CD4-positive, alpha-beta T cell treated with Interferon alpha-2 for 1 hour (primary cell): ENCODE measurements around the gene LUZP2.

Experiments
- DNase-seq, 2 donors: peaks; one replicate each; pipeline ENCODE4 v3.0.0-alpha.2; 2020 to 2022

Gene LUZP2

DNA sequence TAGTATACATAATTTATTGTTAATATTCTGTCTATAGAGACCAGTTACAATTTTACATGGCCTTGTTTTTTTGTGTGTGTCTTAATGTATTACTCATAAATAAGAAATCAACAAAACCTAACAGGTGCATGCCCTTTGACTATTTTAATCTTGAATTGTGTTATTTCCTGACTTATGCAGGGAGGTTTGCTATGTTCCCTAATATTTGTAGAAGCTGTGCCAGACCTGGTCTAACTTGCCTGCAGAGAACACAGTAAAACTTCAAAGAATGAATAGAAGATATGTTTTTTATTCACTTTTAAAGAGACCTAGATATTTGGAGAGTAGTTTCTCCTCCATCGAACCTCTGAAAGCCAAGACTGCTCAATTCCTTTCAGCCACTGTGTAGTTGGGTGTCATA lies 234.7 kb downstream of the LUZP2 start:
- DNase-seq, result no peak

DNA sequence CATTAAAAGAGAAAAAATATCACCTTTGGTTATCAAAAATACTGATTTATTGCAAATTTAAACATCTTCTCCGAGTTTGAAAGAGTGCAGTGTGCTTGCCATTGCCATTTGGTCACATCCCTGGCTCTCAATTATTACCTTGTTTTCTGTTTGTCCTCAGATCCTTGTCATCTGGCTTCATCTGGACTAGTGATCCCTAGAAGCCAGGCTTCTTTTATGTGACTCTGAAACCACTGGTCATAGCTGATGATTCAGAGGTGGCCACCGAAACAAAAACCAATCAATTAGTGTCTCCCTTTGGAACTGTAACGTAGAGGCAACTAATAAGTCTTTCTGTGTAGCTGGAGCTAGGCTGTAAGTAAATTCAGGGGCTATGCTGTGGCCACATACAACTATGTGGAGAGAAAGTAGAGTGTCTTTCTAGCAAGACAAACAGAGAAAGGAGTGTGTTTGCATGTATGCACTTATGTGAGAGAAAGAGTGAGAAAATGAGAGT lies 237.9 kb downstream of the LUZP2 start:
- no peak for DNase-seq

DNA sequence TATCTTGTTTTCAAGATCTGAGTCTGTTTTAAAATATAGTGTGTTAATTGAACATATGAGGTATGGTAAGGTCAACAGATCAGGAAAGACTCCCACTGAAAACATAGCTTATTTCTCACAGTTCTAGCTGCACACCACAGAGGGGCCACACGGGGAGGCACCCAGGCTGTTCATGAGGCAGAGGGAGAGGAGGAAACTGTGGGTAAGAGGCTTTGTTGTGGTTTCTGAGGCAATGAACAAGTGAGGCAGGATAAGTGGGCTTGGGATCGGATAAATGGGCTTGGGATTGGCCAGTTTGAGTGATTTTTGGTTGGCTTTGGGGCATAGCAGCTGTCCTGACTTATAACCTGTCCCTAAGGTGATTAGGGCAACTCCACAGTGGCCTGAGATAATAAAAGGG lies 242.1 kb downstream of the LUZP2 start:
- no peak for DNase-seq

DNA sequence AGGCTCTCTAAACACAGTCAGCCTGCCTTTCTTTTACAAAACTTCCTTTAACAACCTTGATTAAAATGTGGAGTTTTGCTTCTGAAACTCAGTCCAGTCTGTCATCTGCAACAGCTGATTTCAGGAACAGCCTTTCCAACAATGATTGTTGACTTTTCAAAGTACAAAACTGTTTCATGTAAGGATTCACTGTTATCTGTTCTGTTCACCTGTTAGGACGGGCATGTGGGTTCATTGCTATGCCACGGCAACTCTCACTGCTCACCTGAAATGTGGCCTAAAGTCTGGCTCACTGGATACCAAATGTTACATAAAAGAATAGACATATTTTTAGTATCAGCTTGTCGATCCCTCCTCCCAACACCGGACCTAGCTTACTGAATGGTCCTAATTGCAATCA lies 242.8 kb downstream of the LUZP2 start:
- no peak for DNase-seq

DNA sequence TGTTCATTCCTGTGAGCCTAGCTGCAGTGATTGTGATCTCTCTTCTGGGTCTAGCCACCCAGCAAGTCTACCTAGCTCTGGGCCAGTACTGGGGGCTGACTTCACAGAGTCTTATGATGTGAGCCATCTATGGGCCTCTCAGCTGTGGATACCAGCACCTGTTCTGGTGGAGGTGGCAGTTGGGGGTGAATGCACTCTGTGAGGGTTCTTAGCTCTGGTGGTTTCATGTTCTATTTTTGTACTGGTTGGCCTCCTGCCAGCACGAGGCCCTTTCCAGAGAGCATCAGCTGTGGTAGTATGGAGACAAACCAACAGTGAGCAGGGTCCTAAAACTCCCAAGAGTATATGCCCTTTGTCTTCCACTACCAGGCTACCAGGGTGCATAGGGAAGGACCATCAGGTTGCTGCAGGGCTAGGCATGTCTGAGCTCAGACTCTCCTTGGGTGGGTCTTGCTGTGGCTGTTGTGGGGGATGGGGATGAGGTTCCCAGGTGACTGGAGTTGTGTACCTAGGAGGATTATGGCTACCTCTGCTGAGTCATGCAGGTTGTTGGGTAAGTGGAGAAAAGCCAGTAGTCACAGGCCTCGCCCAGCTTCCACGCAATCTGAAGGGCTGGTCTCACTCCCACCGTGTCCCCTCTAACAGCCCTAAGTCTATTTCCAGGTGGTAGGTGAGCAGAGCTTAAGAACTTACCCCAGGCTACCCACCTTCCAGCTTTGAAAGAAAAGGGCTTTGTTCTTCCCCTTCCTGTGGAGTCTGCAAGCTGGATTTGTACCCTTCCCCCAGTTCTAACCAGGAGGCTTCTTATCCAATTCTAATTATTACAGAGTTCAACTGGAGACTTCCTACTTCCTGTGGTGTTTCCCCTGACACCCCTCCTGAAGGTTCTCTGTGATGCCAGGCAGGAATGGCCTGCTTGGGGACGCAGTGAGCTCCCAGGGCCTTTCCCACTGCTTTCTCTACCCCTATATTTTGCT lies 250.7 kb downstream of the LUZP2 start:
- no peak for DNase-seq

DNA sequence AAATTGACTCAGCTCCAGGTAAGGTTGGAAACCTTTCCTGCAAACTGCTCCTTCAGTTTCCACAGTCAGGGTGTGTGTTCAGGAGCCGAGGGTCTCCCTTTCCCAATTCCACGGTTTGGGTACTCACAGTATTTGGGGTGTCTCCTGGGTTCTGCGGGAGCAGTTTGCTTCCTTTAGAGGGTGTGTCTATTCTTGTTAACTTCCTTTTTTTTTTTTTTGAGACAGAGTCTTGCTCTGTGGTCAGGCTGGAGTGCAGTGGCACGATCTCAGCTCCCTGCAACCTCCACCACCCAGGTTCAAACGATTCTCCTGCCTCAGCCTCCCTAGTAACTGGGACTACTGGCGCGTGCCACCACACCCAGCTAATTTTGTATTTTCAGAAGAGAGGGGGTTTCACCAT lies 251.4 kb downstream of the LUZP2 start:
- no peak for DNase-seq

DNA sequence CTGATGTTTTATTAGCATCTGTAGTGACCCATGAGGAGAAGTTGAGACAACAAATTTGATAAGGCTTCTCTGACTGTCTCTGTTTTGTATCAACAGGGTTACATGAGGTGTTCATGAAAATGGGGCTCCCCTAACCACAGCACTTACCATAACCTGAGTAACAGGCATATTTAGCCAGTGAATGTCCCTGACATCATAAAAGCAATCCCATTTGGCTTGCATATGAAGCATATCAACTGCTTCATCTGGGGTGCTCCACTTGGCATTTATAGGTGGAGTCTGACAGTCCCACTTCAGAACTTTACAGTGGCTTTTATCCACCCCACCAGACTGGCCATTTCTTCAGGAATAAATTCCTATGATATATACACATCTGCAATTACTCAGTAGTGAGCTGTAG lies 257.6 kb downstream of the LUZP2 start:
- DNase-seq, result no peak

DNA sequence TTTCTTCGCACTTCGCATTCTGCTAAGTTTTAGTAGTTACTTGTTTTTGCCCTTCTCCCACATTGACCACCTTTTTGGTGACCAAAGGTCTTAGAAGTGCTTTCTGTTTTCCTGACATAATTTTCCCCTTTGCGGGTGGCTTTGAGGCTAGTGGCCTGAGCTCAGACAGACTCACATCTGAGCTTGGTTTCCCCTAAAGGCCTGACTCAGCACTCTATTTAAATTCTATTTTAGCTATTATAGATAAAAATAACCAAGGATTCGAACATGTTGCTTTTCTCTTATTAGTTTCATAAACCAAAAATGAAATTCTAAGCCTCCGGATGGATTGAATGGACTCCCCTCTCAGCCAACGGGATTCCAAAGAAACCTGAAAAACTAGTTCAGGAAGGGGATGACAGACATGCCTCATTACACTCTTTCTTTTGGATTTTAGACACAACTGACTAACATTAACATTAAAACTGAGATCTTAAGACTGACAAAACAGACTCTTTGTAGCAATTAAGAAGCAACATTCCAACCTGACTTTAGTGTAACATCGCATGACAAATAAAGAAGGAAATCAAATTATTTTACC lies 258.5 kb downstream of the LUZP2 start:
- no peak for DNase-seq

DNA sequence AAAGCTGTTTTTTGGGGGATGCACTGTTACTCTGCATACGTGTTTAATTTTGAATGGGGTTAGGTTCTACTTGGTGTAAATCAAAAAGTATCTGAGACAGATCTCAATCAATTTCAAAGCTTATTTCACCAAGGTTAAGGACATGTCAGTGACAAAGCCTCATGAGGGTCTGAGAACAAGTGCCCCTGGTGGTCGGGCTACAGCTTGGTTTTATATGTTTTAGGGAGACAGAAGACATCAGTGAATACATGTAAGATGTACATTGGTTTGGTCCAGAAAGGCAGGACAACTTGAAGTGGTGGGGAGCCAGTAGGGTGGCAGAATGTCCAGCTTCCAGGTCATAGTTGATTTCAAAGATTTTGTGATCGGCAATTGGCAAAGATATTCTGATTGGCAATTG lies 262.9 kb downstream of the LUZP2 start:
- DNase-seq, result no peak

DNA sequence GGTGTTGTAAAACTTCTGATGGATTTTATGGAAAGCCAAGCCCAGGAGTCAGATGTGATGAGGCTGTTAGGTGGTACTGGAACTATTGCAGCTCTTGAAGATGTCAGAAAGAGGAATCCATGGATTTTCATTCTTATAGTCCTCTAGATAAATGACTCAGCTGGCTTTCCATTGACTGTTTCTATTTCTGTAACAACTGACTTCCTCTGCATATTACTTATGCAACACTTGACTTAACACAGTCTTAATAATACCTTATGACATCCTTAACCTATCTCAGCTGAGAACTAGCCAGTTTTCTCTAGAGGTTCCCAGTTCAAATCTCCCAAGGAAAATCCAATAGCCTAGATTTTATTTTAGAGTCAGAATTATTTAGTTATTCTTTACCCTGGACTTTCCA lies 263.8 kb downstream of the LUZP2 start:
- DNase-seq, result no peak

DNA sequence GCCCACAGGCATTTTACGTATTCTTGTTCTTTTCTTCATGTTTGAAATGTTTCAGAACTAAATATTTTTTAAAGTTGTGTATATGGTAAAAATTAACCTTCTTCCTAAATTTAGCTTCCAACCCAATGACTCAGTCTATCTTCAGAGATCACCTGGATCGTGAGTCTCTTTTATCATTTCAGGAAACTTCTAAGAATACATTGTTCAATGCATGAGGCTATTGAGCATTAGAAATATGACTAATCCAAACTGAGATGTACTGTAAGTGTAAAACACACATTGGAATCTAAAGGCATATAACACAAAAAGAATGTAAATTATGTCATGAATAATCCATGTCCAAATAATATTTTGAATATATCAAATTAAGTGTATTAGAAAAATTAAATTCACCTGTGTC lies 265.2 kb downstream of the LUZP2 start:
- no peak for DNase-seq

DNA sequence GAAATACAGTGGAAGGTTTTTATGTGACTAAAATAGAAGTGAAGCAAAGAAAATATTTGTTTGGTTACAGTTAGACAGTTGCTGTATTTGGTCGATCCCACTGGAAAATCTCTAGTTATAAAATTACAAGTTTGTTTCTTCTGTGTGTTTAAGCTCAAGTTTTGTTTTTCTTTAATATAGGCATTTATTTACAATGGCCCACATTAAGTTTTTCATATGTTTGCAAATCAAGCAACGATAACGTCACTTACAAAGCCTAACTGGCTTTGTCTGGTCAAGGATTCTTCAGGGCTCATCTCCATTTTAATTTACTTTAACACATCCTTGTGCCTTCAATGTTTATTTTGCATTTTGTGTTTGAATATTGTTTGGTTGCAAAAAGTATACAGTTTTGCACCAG lies 270.6 kb downstream of the LUZP2 start:
- no peak for DNase-seq

DNA sequence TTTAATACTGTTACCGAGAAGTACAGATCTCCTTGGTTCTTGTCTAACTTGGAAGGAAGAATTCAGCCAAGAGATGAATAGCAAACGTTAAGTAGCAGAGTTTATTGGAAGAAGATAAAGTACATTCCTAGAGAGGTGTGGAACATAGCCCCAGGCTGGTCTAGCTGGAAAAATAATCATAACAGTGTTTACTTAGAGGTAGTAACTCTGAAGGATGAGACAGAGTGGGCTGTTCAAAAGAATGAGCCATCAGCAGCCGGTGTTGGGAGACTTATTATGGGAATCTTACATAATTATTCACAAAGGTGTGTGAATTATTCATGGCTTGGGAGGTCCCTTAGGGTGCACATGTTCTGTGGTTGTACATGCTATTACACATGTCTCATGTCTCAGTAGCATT lies 276.5 kb downstream of the LUZP2 start:
- no peak for DNase-seq

DNA sequence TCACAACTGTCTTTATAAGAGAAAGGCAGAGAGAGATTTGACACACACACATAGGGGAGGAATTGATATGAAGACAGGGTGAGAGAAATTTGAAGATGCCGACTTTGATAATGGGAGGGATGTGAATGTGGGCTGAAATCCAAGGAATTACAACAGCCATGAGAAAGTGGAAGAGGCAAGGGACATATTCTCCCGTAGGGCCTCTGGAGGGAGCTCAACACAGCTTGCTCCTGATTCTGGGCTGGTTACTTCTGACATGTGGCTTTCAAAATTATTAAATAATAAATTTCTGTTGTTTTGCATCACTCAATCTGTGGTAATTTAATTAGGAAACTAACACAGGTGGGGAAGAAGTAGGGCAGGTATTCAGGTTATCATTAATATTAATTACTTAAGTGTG lies 282.9 kb downstream of the LUZP2 start:
- DNase-seq, result no peak

DNA sequence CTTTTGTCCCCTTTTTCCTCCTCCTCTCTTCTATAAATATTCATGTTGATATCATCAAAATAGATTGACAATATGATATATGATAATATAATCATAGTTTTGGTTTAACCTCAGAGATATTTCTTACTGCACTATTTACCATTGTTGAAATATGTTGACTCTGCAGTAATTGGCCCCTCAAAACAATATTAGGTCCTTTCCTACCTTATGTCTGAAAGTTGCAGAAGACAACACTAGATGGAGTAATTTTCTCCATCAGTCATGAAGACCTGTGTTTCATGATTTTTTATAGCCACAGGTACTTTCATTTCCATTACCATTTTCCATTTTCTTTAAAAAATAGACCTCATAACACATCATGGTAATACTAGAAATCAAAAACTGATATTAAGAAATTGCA lies 284.4 kb downstream of the LUZP2 start:
- no peak for DNase-seq

DNA sequence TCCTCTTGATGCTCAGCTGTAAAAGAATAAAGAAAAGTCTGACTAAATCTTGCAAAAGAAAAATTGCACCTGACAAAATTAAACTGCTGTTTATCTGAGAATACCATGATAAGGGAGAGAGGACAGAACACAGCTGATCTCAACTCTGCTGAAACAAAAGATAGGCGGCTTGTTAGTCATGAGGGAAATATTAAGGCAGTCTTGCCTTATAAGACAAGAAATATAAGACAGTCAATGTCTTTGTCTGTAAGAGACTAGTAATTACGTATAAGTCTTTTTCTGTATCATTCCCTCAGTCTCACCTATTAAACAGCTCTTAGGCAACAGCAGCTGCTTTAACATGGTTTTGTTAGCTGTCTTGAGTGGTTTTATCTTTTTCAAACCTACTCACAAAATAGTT lies 296.6 kb downstream of the LUZP2 start:
- DNase-seq, result no peak

DNA sequence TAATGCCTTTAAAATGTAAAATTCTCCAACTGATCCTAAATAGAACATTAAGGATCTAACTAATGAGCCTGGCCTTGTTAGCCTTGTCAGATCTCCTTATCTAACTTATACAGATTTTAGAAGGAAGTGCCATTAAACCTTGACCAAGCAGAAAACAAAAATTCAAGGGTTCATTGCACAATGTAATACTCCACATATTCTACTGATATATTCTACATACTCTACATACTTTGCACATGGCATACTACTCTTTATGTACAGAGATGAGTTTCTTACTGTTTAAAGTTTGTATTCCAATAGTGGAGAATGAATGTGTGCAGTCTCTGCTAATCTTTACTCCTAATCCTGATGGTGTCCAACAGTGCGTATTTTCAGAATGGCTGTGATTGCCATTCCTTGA lies 297.2 kb downstream of the LUZP2 start:
- no peak for DNase-seq

DNA sequence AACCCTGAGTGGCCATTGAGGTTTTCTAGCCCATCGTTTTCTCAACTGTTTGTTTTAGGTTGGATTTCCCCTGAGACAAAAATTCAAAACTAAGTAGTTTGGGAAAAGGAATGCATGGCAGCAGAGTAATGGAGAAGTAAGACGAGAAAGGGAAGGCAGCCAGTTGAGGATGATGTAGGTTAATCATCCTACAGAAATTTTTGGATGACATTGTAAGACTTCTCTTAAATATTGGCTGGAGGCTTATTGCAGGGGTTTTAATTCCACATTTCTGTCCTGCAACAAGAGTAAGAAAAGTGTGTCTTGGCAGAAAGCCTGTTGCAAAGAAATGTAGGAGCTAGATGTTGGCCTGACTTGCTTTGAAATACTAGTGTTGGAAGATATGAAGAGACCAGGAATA lies 308.8 kb downstream of the LUZP2 start:
- no peak for DNase-seq

DNA sequence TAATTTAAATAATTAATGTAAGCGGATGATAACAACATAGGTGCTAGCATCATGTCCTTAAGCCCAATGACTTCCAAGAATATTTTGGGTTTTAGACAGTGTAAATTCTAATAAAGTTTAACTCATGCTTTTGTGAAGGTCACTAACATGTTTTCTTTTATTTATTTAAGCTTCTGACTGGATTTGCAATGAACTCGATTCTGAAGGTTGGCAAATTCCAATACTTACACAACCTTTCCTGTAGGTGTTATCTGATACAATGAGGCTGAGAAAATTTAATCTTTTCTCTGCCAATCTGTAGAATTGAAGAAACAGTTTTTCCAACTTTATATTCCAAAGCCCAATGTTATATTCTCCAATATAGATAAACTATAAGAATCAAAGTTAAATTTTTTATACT lies 311.3 kb downstream of the LUZP2 start:
- no peak for DNase-seq

DNA sequence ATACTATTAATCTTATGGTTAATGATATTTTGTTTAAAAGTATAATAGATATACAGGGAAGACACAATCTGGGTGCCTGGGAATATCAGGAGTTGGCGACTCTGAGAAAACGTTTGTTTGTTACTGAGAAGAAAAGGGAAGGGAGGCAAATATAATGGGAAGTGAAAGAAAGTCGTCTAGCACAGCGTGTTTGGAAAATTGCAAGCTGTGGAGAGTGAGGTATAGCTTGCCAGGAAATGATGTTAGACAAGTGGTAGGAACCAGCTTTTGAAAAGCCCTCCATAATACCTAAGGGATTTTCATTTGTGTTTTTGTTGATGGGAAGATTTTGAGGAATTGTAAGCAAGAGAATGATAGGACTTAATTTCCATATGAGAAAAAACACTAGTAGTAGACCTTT lies 322.2 kb downstream of the LUZP2 start:
- DNase-seq, result no peak

DNA sequence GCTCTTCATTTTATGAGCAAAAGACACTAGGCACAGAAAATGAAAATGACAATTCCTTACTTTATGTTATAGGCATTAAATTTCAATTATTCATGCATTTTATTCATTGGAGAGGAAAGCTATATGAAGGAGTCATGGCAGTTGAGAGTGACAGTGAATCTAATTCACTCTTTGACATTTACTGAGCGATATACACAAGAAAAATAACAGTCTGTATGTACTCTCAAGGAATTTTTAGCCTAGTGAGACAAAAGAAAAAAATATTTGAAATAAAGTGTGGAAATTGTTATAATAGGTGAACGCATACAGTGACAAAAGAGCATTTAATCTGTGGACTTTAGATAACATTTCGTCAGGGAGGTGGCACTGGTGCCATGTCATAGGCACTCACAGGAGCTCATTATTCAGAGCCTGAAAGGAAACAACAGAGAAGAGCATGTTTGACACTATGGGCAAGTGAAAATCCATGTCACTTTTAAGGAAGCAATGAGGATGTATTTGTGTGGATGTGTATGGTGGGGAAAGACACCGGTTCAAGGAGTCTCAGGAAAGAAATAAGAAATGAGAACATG lies 323.1 kb downstream of the LUZP2 start:
- DNase-seq, result no peak

DNA sequence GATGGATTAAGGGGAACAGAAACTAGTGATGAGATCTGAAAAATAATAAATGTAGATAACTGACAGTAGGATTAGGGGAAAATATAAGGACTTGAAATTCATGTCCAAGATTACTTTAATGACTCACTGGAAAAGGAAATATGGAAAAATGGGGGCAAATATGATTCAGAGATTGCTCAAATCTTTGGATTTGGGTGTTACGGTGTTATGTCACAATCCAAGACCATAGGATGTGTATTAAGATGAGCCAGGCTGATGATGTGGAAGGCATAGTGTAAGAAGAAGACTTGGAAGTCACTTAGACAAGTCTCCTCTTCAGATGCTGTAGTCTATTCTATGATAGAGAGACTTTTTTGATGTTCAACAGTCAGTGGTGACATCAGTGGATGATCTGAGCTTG lies 323.7 kb downstream of the LUZP2 start:
- no peak for DNase-seq

DNA sequence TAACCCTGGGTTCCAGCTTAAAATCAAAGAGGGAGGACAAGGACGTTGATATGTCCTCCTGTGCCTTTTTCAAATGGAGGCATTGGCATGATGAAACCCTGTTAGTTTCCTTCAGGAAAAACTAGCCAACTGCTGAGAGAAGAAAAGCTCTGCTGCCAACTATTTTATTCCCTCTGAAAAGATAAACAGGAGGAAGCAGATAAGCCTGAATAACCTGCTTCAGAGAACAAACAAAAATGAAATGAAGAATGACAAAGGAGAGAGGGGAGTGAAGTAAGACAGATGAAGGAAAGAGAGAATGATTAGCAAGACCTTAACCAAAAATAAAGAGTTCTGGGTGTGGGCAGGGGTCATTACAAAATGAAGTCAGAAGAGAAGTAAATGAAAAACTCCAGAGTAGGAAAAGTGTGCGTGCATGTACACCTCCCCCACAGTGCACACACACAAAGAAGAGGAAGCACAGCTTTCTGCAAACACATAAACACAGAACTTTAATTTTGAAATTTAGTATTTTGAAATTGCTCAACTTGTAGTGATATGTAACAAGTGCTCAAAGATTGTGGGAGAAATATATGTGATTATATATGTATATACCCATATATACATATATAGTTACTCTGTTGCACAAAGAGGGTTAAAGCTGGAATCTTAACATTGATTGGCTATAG lies 332.2 kb downstream of the LUZP2 start:
- DNase-seq, result no peak

DNA sequence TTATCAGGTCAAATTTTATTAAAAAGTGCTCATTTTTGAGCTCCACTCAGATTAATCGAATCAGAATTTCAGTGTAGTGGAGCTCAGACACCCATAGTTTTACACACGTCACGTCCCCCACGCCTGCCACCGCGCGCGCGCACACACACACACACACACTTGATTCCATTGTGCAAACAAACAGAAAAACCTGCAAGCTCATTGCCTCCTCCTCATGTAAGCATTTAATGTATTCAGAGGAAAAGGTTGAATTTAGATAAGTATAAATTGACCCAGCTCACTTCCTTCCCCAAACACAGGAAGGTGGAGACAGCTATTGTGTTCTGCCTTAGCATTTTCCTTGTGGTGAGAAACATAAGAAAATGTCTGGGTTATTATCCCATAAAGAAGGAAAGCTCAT lies 336.7 kb downstream of the LUZP2 start:
- DNase-seq, result no peak
